HFFc6 (cell line): ENCODE measurements around the gene MTRFR. TPM values are rescaled to one million over a fixed set of nuclear protein-coding genes. Genes with fewer than 3 reads are reported as not detected.

Experiments
- DNase-seq: peaks from one replicate; pipeline ENCODE4 v3.0.0-alpha.2; 2018
- H3K27ac Mint-ChIP-seq: 2 replicates; pipeline ENCODE4 v1.8.0; 2020; ENCODE audit warnings: mild to moderate bottlenecking, mixed read lengths
- H3K27me3 Mint-ChIP-seq: 2 replicates; pipeline ENCODE4 v1.8.0; 2021; ENCODE audit warnings: mild to moderate bottlenecking, moderate library complexity, mixed read lengths; ENCODE audit not compliant: insufficient read depth
- H3K36me3 Mint-ChIP-seq: 2 replicates; pipeline ENCODE4 v1.8.0; 2021; ENCODE audit warnings: low read depth, mixed read lengths
- H3K4me1 Mint-ChIP-seq: 2 replicates; pipeline ENCODE4 v1.8.0; 2020; ENCODE audit warnings: low read depth, mixed read lengths
- H3K4me3 Mint-ChIP-seq: 2 replicates; pipeline ENCODE4 v1.8.0; 2020; ENCODE audit warnings: mild to moderate bottlenecking, moderate library complexity, mixed read lengths
- H3K9me3 Mint-ChIP-seq: 2 replicates; pipeline ENCODE4 v1.8.0; 2020; ENCODE audit warnings: mild to moderate bottlenecking, mixed read lengths
- total RNA-seq, 6 experiments: library from RNA; stranded (reverse); fragmentation: NEBNext Ultra II Directional; extraction: Animal tissue kit (Norgen Biotek cat#: 25700); gene quantifications; 2 replicates in 1 of 6; 3 replicates in 5 of 6; pipeline ENCODE4 v1.2.3, GENCODE V29; 2021
- TF ChIP-seq, protein P1 (sequence below): fragments of 200-600 bp; sonication (generic); IDR thresholded peaks from 2 replicates; pipeline ENCODE4 v1.5.0; 2021; ENCODE audit warnings: antibody characterized with exemption, mild to moderate bottlenecking

The MTRFR gene
- total RNA-seq, 6 experiments from 2014 or later, result 7.8 to 9.1 (median 8.8) TPM

DNA sequence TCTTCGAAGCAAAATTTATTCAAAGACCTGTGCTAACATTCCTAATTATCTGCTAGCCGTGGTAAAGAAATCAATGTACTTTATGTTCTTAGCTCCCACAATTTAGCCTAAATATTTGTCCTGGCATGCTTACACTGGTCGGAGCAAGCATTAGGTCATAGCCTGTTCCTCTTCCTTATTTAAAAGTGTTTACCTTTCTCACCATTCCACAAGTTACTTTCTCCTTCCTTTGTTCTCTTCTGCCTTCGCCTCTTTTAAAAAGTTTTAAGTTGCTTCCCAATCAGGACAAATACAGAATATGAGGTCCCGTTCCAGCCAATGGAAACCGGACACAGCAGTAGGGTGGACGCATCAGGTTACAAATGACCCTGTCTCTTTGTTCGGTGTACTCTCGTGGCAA is 26.8 kb downstream of the MTRFR start:
- no peak for DNase-seq
- peaks cover 29% of the 10 kb centered on the region for H3K36me3 Mint-ChIP-seq
- no peak overlapping the region for H3K4me3 Mint-ChIP-seq
- H3K9me3 Mint-ChIP-seq, result no peaks in the 10 kb centered on the region
- no peak overlapping the region; the same call in 1 of the 2 replicates for H3K27ac Mint-ChIP-seq
- H3K27me3 Mint-ChIP-seq, result no peaks in the 10 kb centered on the region; the same call in 1 of the 2 replicates
- TF ChIP-seq, protein P1, sequence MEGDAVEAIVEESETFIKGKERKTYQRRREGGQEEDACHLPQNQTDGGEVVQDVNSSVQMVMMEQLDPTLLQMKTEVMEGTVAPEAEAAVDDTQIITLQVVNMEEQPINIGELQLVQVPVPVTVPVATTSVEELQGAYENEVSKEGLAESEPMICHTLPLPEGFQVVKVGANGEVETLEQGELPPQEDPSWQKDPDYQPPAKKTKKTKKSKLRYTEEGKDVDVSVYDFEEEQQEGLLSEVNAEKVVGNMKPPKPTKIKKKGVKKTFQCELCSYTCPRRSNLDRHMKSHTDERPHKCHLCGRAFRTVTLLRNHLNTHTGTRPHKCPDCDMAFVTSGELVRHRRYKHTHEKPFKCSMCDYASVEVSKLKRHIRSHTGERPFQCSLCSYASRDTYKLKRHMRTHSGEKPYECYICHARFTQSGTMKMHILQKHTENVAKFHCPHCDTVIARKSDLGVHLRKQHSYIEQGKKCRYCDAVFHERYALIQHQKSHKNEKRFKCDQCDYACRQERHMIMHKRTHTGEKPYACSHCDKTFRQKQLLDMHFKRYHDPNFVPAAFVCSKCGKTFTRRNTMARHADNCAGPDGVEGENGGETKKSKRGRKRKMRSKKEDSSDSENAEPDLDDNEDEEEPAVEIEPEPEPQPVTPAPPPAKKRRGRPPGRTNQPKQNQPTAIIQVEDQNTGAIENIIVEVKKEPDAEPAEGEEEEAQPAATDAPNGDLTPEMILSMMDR, result no peak
- H3K4me1 Mint-ChIP-seq, result peaks cover 12% of the 10 kb centered on the region

DNA sequence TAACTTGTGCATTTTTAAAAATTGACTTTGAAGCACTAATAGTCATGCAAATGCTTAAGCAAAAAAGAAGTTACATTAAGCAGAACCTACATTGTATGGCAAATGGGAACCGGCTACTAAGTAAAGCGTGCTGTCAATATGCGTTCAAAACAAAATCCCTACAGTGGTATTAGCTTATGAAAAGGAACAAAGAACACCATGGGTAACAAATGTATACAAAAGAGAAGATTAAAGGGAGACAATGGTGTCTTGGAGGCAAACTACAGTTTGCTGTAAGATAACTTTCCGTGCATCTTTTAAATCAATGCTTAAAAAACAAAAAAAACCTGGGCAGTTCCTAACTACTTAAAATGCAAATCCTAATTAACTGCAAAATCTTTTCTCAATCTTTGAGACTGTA is 28.0 kb downstream of the MTRFR start:
- no peak overlapping the region for H3K27ac Mint-ChIP-seq
- H3K36me3 Mint-ChIP-seq, result peaks cover 29% of the 10 kb centered on the region
- TF ChIP-seq, protein P1, result no peak
- H3K9me3 Mint-ChIP-seq, result no peaks in the 10 kb centered on the region
- DNase-seq, result no peak
- H3K4me1 Mint-ChIP-seq, result peaks cover 8% of the 10 kb centered on the region
- no peak overlapping the region for H3K4me3 Mint-ChIP-seq
- no peaks in the 10 kb centered on the region; the same call in 1 of the 2 replicates for H3K27me3 Mint-ChIP-seq

DNA sequence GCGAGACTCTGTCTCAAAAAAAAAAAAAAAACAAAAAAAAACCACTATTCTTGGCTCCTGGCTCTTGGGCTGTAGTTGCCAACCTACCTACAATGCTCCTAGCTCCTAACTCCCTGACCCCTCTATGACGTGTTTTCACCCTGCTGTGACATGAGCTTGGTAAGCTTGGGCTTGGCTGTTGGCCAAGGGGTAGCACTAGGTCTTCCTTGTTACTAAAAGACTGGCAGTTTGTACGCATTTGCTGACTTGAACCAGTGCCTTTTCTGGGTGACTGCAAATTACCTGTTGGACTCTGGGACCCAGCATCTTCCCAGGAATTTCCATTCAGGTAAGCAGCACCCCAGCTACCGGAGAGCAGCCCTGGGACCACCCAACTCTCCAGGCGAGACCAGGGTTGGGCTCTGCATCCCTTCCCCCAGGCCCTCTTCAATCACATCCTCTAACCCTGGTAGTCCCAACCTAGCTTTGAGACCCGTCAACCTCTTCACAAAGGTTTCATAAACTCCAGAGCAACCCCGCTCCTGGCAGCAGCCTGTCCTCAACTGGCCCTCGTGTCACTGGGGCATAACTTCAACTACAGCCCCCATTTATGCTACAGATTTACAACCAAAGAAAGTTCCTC is 30.1 kb downstream of the MTRFR start:
- H3K36me3 Mint-ChIP-seq, result peaks cover 24% of the 10 kb centered on the region
- no peaks in the 10 kb centered on the region for H3K27me3 Mint-ChIP-seq
- peaks cover 10% of the 10 kb centered on the region for H3K4me1 Mint-ChIP-seq
- TF ChIP-seq, protein P1, result no peak
- no peak overlapping the region for H3K4me3 Mint-ChIP-seq
- H3K27ac Mint-ChIP-seq, result no peak overlapping the region
- no peaks in the 10 kb centered on the region for H3K9me3 Mint-ChIP-seq
- DNase-seq, result no peak

DNA sequence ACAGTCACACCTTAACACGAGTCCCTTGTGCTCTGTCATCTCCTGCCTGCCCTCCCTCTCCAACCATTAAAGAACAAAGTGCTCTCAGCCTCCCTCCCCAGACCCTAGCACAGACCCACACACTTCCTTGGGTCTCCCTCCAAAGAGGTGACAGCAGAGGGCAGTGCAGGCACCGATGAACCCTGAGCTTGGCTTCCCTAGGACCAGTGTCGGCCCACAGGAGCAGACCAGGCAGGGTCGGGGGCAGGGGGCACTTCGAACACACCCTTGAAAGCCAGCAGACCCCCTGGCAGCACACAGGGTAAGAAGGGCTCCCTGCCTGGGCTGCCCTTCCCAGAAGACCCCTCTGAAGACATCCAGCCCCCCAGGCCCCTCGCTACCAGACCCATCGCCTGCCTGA is 31.4 kb downstream of the MTRFR start:
- Mint-ChIP-seq H3K36me3 (peaks cover 18% of the 10 kb centered on the region), H3K9me3 (no peaks in the 10 kb centered on the region), H3K4me3 (no peak overlapping the region), H3K4me1 (peaks cover 21% of the 10 kb centered on the region), H3K27me3 (no peaks in the 10 kb centered on the region), H3K27ac (peak overlapping the region; percentile 17; the same call in 1 of the 2 replicates)
- TF ChIP-seq, protein P1, result peak; percentile 19; the same call in 1 of the 2 replicates
- no peak for DNase-seq

DNA sequence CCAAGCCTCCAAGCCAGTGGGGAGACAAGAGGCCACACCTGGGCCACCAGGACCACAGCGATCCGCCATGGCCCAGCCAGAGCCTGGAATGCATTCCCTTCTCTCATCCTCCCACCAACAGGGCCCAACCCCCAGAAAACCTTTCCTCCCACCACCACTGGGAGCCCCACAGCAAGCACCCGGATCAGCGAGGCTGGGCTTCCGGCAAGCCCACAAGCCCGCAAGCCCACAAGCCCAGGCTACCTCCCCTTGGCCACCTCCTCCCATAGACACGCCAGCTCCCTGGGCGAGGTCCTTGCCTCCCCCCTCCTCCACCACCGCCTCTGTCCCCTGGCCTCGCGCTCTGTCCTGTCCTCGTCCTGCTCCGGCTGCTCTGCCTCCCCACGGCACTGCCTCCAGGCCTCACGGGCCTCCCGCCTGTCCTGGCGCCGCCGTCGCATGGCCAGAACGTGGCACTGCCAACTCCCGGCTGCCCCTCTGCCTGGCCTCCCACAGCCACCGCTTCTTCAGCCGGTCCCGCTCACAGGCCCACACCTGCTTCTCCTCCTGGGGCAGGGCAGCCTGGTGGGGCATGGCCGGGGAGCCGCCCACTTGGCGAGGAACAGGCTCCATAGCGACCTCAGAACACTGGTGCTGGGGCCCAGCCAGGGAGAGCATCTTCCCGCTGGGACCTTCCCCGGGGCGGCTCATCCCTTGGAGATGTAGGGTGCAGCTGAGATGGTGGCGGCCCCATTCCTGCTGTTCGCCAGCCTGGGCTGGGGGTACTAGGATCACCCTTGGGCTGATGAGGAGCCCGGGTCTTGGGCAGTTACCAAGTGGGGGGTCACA is 32.8 kb downstream of the MTRFR start:
- TF ChIP-seq, protein P1, result no peak
- H3K4me3 Mint-ChIP-seq, result no peak overlapping the region
- peaks cover 2% of the 10 kb centered on the region; the same call in 1 of the 2 replicates for H3K27me3 Mint-ChIP-seq
- peaks cover 21% of the 10 kb centered on the region for H3K4me1 Mint-ChIP-seq
- no peak for DNase-seq
- peaks cover 9% of the 10 kb centered on the region for H3K36me3 Mint-ChIP-seq
- no peak overlapping the region for H3K27ac Mint-ChIP-seq
- no peaks in the 10 kb centered on the region for H3K9me3 Mint-ChIP-seq
